ENCODE data around the gene ATP10A. TPM values are rescaled to one million over a fixed set of nuclear protein-coding genes. Genes with fewer than 3 reads are reported as not detected.

Gene ATP10A
- total RNA-seq, 2 donors from 2014 or later: 16.6 to 22.8 TPM

GRCh38 chr15:25797511-25797935 is 65.6 kb downstream of the ATP10A start:
- Mint-ChIP-seq H3K4me1 (ENCODE audit: low read depth in 2 of 2) (peaks cover 45 to 58% of the 10 kb centered on the region in 2 donors), H3K27ac (no peak overlapping the region), H3K27me3 (no peaks in the 10 kb centered on the region), H3K36me3 (no peaks in the 10 kb centered on the region), H3K9me3 (no peaks in the 10 kb centered on the region), H3K4me3 (no peak overlapping the region)
- DNase-seq (ENCODE audit: low spot score) (no peak), ATAC-seq (no peak)

- DNase-seq (ENCODE audit: low spot score): no peak
- Mint-ChIP-seq H3K27me3 (no peaks in the 10 kb centered on the region), H3K9me3 (no peaks in the 10 kb centered on the region), H3K36me3 (no peaks in the 10 kb centered on the region), H3K4me3 (no peak overlapping the region), H3K27ac (no peak overlapping the region), H3K4me1 (ENCODE audit: low read depth in 2 of 2) (peaks cover 44 to 55% of the 10 kb centered on the region in 2 donors)
- no peak for ATAC-seq
Measured at GRCh38 chr15:25797035-25797434, 66.1 kb downstream of the ATP10A start.

GRCh38 chr15:25796395-25796794 is 66.7 kb downstream of the ATP10A start:
- ATAC-seq (no peak), DNase-seq (ENCODE audit: low spot score) (no peak)
- Mint-ChIP-seq H3K4me1 (ENCODE audit: low read depth in 2 of 2) (peaks cover 51 to 55% of the 10 kb centered on the region in 2 donors), H3K27me3 (no peaks in the 10 kb centered on the region), H3K9me3 (no peaks in the 10 kb centered on the region), H3K4me3 (no peak overlapping the region), H3K36me3 (no peaks in the 10 kb centered on the region), H3K27ac (no peak overlapping the region)

GRCh38 chr15:25795712-25796111 is 67.4 kb downstream of the ATP10A start:
- Mint-ChIP-seq H3K27ac (no peak overlapping the region), H3K4me1 (ENCODE audit: low read depth in 2 of 2) (peaks cover 53 to 60% of the 10 kb centered on the region in 2 donors), H3K9me3 (no peaks in the 10 kb centered on the region), H3K27me3 (no peaks in the 10 kb centered on the region), H3K4me3 (no peak overlapping the region), H3K36me3 (no peaks in the 10 kb centered on the region)
- DNase-seq (ENCODE audit: low spot score) (no peak), ATAC-seq (no peak)

- no peak overlapping the region for H3K4me3 Mint-ChIP-seq
- peaks cover 53 to 61% of the 10 kb centered on the region in 2 donors for H3K4me1 Mint-ChIP-seq (ENCODE audit: low read depth in 2 of 2)
- peak; percentile 72 to 88 for ATAC-seq
- H3K27ac Mint-ChIP-seq: no peak overlapping the region
- H3K36me3 Mint-ChIP-seq: no peaks in the 10 kb centered on the region
- DNase-seq (ENCODE audit: low spot score): peak; percentile 72
- H3K27me3 Mint-ChIP-seq: no peaks in the 10 kb centered on the region
- H3K9me3 Mint-ChIP-seq: no peaks in the 10 kb centered on the region
Measured at GRCh38 chr15:25795061-25795460, 68.1 kb downstream of the ATP10A start.

GRCh38 chr15:25793354-25794050 is 69.6 kb downstream of the ATP10A start:
- H3K27me3 Mint-ChIP-seq: no peaks in the 10 kb centered on the region
- H3K9me3 Mint-ChIP-seq: no peaks in the 10 kb centered on the region
- peak overlapping the region; percentile 41 for H3K4me3 Mint-ChIP-seq
- DNase-seq (ENCODE audit: low spot score) (no peak), ATAC-seq (no peak)
- peak overlapping the region in 1 of 2 donors; percentile 47 for H3K27ac Mint-ChIP-seq
- H3K4me1 Mint-ChIP-seq (ENCODE audit: low read depth in 2 of 2): peaks cover 59 to 61% of the 10 kb centered on the region in 2 donors
- H3K36me3 Mint-ChIP-seq: no peaks in the 10 kb centered on the region

GRCh38 chr15:25792128-25792527 is 71.0 kb downstream of the ATP10A start:
- Mint-ChIP-seq H3K9me3 (no peaks in the 10 kb centered on the region), H3K36me3 (no peaks in the 10 kb centered on the region), H3K27ac (no peak overlapping the region), H3K4me1 (ENCODE audit: low read depth in 2 of 2) (peaks cover 64 to 67% of the 10 kb centered on the region in 2 donors), H3K27me3 (no peaks in the 10 kb centered on the region), H3K4me3 (no peak overlapping the region)
- DNase-seq (ENCODE audit: low spot score) (no peak), ATAC-seq (no peak)

- no peaks in the 10 kb centered on the region for H3K27me3 Mint-ChIP-seq
- H3K4me3 Mint-ChIP-seq: peak overlapping the region; percentile 15
- no peaks in the 10 kb centered on the region for H3K9me3 Mint-ChIP-seq
- H3K36me3 Mint-ChIP-seq: no peaks in the 10 kb centered on the region
- peak overlapping the region in 1 of 2 donors; percentile 33 for H3K27ac Mint-ChIP-seq
- ATAC-seq: peak; percentile 67 to 77
- H3K4me1 Mint-ChIP-seq (ENCODE audit: low read depth in 2 of 2): peaks cover 62% of the 10 kb centered on the region in 2 donors
- no peak for DNase-seq (ENCODE audit: low spot score)
Measured at GRCh38 chr15:25790000-25790660, 73.0 kb downstream of the ATP10A start.

- H3K9me3 Mint-ChIP-seq: no peaks in the 10 kb centered on the region
- H3K27me3 Mint-ChIP-seq: no peaks in the 10 kb centered on the region
- H3K4me3 Mint-ChIP-seq: no peak overlapping the region
- no peak for DNase-seq (ENCODE audit: low spot score)
- no peak for ATAC-seq
- no peaks in the 10 kb centered on the region for H3K36me3 Mint-ChIP-seq
- H3K4me1 Mint-ChIP-seq (ENCODE audit: low read depth in 2 of 2): peaks cover 60 to 62% of the 10 kb centered on the region in 2 donors
- peak overlapping the region in 1 of 2 donors; percentile 33 for H3K27ac Mint-ChIP-seq
Measured at GRCh38 chr15:25789616-25789999, 73.5 kb downstream of the ATP10A start.

GRCh38 chr15:25789211-25789610 is 73.9 kb downstream of the ATP10A start:
- Mint-ChIP-seq H3K4me3 (no peak overlapping the region), H3K36me3 (no peaks in the 10 kb centered on the region), H3K27ac (no peak overlapping the region), H3K9me3 (no peaks in the 10 kb centered on the region), H3K27me3 (no peaks in the 10 kb centered on the region), H3K4me1 (ENCODE audit: low read depth in 2 of 2) (peaks cover 56 to 59% of the 10 kb centered on the region in 2 donors)
- DNase-seq (ENCODE audit: low spot score): no peak
- ATAC-seq: no peak

- DNase-seq (ENCODE audit: low spot score) (no peak), ATAC-seq (peak; percentile 75 to 76)
- Mint-ChIP-seq H3K27me3 (no peaks in the 10 kb centered on the region), H3K4me1 (ENCODE audit: low read depth in 2 of 2) (peaks cover 53 to 60% of the 10 kb centered on the region in 2 donors), H3K27ac (peak overlapping the region in 1 of 2 donors; percentile 50), H3K9me3 (no peaks in the 10 kb centered on the region), H3K4me3 (no peak overlapping the region), H3K36me3 (no peaks in the 10 kb centered on the region)
Measured at GRCh38 chr15:25787855-25788520, 75.1 kb downstream of the ATP10A start.

- H3K9me3 Mint-ChIP-seq: no peaks in the 10 kb centered on the region
- no peak overlapping the region for H3K4me3 Mint-ChIP-seq
- peaks cover 53 to 60% of the 10 kb centered on the region in 2 donors for H3K4me1 Mint-ChIP-seq (ENCODE audit: low read depth in 2 of 2)
- DNase-seq (ENCODE audit: low spot score): no peak
- ATAC-seq: no peak
- H3K27me3 Mint-ChIP-seq: no peaks in the 10 kb centered on the region
- H3K27ac Mint-ChIP-seq: no peak overlapping the region
- no peaks in the 10 kb centered on the region for H3K36me3 Mint-ChIP-seq
Measured at GRCh38 chr15:25787381-25787780, 75.7 kb downstream of the ATP10A start.

- H3K27ac Mint-ChIP-seq: no peak overlapping the region
- H3K27me3 Mint-ChIP-seq: no peaks in the 10 kb centered on the region
- no peaks in the 10 kb centered on the region for H3K36me3 Mint-ChIP-seq
- ATAC-seq (peak in 1 of 2 donors; percentile 13), DNase-seq (ENCODE audit: low spot score) (no peak)
- H3K4me1 Mint-ChIP-seq (ENCODE audit: low read depth in 2 of 2): peaks cover 43 to 55% of the 10 kb centered on the region in 2 donors
- H3K9me3 Mint-ChIP-seq: no peaks in the 10 kb centered on the region
- no peak overlapping the region for H3K4me3 Mint-ChIP-seq
Measured at GRCh38 chr15:25786040-25786439, 77.1 kb downstream of the ATP10A start.

GRCh38 chr15:25785641-25786025 is 77.5 kb downstream of the ATP10A start:
- H3K9me3 Mint-ChIP-seq: no peaks in the 10 kb centered on the region
- H3K4me1 Mint-ChIP-seq (ENCODE audit: low read depth in 2 of 2): peaks cover 41 to 51% of the 10 kb centered on the region in 2 donors
- no peak for DNase-seq (ENCODE audit: low spot score)
- no peak overlapping the region for H3K27ac Mint-ChIP-seq
- no peaks in the 10 kb centered on the region for H3K27me3 Mint-ChIP-seq
- no peak overlapping the region for H3K4me3 Mint-ChIP-seq
- H3K36me3 Mint-ChIP-seq: no peaks in the 10 kb centered on the region
- no peak for ATAC-seq

Measured in natural killer cell treated with Interleukin-12 subunit alpha and Interleukin-12 subunit beta and Interleukin-15 and Interleukin-18, amount 100 ng/mL, for 72 hours (primary cell).